ENCODE measurements around the gene MAD2L1BP. TPM values are rescaled to one million over a fixed set of nuclear protein-coding genes. Genes with fewer than 3 reads are reported as not detected.

MAD2L1BP gene
- total RNA-seq, 1 donor from 2014 or later = 43.5 TPM

- H3K4me1 Mint-ChIP-seq = peaks cover 19% of the 10 kb centered on the region
- no peak for TF ChIP-seq CTCF (conservative IDR thresholded peaks at IDR 0.05)
- DNase-seq (ENCODE audit: low read depth, low spot score) = no peak
- H3K27ac Mint-ChIP-seq (ENCODE audit: unreplicated experiment) = peak overlapping the region; percentile 19
- H3K9me3 Mint-ChIP-seq = no peaks in the 10 kb centered on the region
- no peak overlapping the region for H3K4me3 Mint-ChIP-seq
- peaks cover 8% of the 10 kb centered on the region for H3K36me3 Mint-ChIP-seq (ENCODE audit: low read depth)
- H3K27me3 Mint-ChIP-seq (ENCODE audit: low read depth) = peaks cover 10% of the 10 kb centered on the region
Observed at GRCh38 chr6:43671801-43672690, 36.4 kb downstream of the MAD2L1BP start.

DNA sequence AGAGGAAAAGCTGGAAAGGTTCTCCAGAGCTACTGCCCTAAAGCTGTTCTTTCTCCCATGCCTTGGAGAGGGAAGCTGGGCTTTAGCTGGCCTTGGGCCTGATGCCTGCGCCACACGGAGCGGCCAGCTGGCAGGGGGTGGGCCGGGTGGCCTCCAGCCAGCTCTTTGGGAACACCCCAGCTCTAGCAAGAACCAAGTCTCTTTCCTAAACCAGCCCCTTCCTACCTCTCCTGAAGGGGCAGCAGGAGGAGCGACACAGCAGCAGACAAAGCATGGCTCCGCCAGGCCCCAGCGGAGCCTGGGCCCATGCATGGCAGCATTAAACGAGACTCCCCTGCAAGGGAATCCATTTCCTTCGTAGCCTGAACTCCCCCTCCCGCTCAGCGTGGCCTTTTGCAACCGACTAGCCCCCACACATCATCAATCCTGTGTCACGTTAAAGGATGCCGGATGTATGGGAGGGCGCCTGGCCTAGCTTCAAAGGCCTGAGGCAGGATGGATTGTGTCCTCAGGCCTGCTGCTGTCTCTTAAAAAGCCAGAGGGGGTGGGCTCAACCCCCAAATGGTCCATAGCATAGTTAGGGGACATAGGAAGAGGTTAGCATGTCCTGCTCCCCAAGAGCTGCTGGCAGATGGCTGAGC lies 37.9 kb downstream of the MAD2L1BP start:
- Mint-ChIP-seq H3K9me3 (no peaks in the 10 kb centered on the region), H3K4me1 (peaks cover 4% of the 10 kb centered on the region), H3K27me3 (ENCODE audit: low read depth) (no peaks in the 10 kb centered on the region), H3K4me3 (no peak overlapping the region), H3K36me3 (ENCODE audit: low read depth) (peaks cover 11% of the 10 kb centered on the region), H3K27ac (ENCODE audit: unreplicated experiment) (no peak overlapping the region)
- no peak for TF ChIP-seq CTCF (conservative IDR thresholded peaks at IDR 0.05)
- no peak for DNase-seq (ENCODE audit: low read depth, low spot score)

DNA sequence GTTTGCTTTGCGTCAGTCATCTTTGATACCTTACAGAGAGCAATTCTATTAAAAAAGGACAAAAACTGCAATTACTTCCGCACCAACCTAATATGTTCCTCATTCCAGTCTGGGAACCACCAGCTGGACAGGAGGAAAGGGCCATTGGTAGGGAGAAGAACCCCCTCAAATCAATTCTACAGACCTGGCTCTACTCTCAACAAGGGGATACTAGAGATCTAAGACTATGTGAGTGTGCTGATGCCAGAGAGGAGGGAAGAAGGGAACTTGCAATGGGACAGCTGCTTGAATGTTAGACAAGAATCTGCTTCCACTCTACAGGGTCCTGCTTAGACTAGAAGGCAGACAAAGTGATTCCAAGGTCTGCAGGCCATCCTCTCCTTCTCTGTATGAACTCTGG lies 38.7 kb downstream of the MAD2L1BP start:
- no peaks in the 10 kb centered on the region for H3K9me3 Mint-ChIP-seq
- no peak for DNase-seq (ENCODE audit: low read depth, low spot score)
- H3K36me3 Mint-ChIP-seq (ENCODE audit: low read depth) = peaks cover 11% of the 10 kb centered on the region
- H3K4me3 Mint-ChIP-seq = no peak overlapping the region
- H3K27me3 Mint-ChIP-seq (ENCODE audit: low read depth) = no peaks in the 10 kb centered on the region
- H3K27ac Mint-ChIP-seq (ENCODE audit: unreplicated experiment) = no peak overlapping the region
- H3K4me1 Mint-ChIP-seq = no peaks in the 10 kb centered on the region
- no peak for TF ChIP-seq CTCF (conservative IDR thresholded peaks at IDR 0.05)

GRCh38 chr6:43674921-43675320 lies 39.3 kb downstream of the MAD2L1BP start:
- H3K4me3 Mint-ChIP-seq = no peak overlapping the region
- H3K36me3 Mint-ChIP-seq (ENCODE audit: low read depth) = peaks cover 11% of the 10 kb centered on the region
- no peak overlapping the region for H3K27ac Mint-ChIP-seq (ENCODE audit: unreplicated experiment)
- TF ChIP-seq CTCF (conservative IDR thresholded peaks at IDR 0.05) = no peak
- no peaks in the 10 kb centered on the region for H3K4me1 Mint-ChIP-seq
- no peaks in the 10 kb centered on the region for H3K9me3 Mint-ChIP-seq
- no peak for DNase-seq (ENCODE audit: low read depth, low spot score)
- no peaks in the 10 kb centered on the region for H3K27me3 Mint-ChIP-seq (ENCODE audit: low read depth)

DNA sequence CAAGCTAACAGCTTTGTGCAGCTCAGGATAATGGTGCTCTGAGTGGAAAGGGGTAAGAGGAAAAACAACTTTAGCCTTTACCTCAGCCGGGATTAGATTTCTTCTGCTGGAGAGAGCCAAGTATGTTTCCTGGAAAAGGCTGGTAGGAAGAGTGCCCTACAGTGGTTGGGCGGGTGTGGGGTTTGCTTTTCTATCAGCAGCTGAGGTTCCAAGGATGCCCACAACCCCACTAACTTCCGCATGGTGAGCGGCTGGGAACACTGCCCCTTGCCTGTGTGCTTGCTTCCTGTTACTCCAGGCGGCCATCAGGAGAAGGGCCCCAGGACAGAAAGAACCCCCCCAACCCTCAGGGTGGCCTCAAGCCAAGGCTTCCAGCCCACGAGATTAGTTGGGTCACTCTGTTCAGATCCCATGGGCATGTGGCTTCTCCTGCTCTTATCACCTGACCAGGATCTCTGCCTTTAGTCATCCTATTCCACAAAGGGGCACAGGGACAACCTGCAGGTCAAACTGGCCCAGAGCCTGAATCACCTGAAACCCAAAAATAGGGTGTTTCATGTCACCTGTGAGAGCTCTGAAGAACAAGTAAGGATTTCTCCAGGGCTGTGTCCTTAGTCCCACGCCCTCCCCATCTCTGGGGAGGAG lies 41.4 kb downstream of the MAD2L1BP start:
- no peaks in the 10 kb centered on the region for H3K9me3 Mint-ChIP-seq
- no peaks in the 10 kb centered on the region for H3K27me3 Mint-ChIP-seq (ENCODE audit: low read depth)
- DNase-seq (ENCODE audit: low read depth, low spot score) = no peak
- no peak for TF ChIP-seq CTCF (conservative IDR thresholded peaks at IDR 0.05)
- no peak overlapping the region for H3K4me3 Mint-ChIP-seq
- no peaks in the 10 kb centered on the region for H3K4me1 Mint-ChIP-seq
- no peak overlapping the region for H3K27ac Mint-ChIP-seq (ENCODE audit: unreplicated experiment)
- H3K36me3 Mint-ChIP-seq (ENCODE audit: low read depth) = peaks cover 11% of the 10 kb centered on the region
